Stimulated activated CD4-positive, alpha-beta T cell treated with anti-CD3 and anti-CD28 coated beads, TNF-alpha, amount 100 ng/mL, for 48 hours (primary cell): ENCODE data around the gene EPHB2.

Experiments
- DNase-seq, 3 donors: peaks; one replicate each; pipeline ENCODE4 v3.0.0-alpha.2; 2020; ENCODE audit warnings: low read depth in 3 of 3

Gene EPHB2

DNA sequence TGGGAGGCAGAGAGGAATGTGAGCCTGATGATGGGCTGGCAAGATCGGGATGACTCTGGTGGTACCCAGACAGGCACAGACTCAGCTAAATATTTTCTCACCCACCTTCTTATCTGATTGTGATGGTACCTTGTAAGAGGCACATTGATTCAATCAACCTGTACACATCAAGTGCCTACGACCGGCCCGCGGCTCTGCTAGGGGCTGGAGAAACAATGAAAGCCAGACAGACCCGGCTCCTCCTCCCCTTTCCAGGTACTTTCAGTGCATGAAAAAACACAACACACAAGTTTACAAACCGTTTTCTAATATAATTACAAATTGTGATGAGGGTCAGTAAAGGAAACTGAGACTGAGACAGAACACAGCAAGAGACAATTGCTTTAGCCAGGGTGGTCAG, 147.0 kb downstream of the EPHB2 start:
- no peak for DNase-seq

DNA sequence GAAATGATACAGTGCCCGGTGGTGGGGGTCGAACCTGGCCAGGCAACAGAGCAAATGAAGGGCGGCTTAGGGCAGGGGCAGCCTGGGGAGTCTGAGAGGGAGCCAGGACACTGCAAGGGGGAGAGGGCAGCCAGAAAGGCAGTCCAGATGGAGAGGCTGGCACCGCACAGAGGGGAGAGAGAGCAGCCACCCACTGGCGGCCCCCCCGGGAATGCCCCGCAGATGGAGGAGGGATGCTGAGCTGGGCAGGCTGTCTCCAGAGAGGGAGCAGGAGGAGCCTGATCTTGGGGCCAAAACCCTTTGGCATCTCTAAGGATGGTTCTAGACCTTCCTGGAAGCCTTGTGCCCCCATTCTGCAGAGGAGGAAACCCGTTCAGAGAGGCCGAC, 149.8 kb downstream of the EPHB2 start:
- DNase-seq = no peak

DNA sequence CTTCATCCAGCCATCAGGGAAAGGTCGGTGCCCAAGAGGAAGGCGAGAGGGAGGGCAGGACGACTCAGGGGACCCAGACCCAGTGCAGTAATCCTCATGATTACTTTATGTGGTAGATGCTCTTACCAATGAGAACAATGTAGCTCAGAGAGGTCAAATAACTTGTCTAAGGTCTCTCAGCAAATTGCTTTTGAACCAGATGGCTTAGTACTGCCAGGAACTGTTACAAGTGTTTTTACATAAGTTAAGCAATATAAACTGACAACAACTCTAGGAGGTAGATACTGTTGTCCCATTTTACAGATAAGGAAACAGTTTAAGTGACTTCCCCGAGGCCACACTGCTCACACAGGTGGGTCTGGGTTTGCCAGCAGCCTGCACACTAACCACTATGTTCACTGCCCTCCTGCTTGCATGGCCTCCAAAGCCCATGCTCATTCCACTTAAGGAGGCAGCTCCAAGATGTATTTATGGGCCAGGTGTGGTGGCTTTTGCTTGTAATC, 150.3 kb downstream of the EPHB2 start:
- DNase-seq = no peak

DNA sequence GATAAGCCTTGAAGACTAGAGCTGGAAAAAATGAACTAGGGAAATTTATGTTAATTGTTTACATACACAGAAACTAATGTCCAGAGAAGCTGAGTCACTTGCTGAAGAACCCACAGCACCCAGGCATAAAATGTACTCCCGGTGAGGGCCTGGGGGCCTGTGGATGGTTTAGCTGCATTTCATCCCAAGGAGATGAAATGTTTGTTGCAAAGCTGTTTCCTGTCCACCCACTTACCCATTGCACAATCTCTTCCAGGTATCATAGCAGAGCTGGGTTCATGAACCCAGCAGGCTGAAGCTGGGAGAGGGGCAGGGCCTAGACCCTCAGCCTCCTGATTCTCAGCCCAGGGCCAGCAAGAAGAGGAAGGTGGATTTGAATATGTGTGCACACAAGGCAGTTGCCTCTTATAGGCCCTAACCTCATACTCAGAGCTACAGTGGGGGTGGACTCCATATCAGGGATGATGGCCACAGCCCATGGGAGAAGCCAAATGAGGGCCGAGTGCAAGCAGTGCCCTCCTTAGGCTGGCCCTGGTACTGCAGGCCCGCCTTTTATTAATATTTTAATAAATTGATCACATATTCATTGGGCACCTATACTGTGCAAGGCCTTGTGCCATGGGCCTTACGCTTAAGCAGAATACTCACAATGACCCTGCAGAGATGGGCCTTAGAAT, 151.3 kb downstream of the EPHB2 start:
- no peak for DNase-seq

DNA sequence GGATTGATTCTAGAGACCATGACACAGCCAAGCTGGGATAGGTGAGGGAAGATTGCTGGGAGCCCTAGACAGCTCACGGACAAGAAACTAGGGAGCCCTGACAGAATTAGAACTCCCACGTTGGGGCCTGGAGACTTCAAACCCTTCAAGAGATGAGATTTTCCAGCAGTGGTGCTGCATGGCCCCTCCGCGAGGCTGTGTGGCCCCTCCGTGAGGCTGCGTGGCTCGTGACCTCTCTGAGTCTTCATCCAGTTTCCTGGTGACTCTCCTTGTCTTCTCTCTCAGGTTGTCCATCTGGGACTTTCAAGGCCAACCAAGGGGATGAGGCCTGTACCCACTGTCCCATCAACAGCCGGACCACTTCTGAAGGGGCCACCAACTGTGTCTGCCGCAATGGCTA, 152.1 kb downstream of the EPHB2 start:
- no peak for DNase-seq

DNA sequence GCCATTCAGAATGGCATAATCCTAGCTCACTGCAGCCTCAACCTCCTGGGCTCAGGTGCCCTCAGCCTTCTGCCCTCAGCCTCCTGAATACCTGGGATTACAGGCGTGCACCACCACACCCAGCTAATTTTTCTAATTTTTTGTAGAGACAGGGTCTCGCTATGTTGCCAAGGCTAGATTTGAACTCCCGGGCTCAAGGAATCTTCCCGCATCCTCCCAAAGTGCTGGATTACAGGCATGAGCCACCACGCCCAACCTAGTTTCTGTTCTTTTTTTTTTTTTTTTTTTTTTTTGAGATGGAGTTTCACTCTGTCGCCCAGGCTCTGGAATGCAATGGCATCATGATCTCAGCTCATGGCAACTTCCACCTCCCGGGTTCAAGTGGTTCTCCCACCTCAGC, 153.1 kb downstream of the EPHB2 start:
- no peak for DNase-seq

DNA sequence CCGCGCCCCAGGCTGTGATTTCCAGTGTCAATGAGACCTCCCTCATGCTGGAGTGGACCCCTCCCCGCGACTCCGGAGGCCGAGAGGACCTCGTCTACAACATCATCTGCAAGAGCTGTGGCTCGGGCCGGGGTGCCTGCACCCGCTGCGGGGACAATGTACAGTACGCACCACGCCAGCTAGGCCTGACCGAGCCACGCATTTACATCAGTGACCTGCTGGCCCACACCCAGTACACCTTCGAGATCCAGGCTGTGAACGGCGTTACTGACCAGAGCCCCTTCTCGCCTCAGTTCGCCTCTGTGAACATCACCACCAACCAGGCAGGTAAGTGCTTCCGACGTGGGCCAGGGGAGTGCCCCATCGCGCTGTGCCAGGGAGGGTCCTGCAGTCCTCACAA, 154.2 kb downstream of the EPHB2 start:
- DNase-seq = no peak

DNA sequence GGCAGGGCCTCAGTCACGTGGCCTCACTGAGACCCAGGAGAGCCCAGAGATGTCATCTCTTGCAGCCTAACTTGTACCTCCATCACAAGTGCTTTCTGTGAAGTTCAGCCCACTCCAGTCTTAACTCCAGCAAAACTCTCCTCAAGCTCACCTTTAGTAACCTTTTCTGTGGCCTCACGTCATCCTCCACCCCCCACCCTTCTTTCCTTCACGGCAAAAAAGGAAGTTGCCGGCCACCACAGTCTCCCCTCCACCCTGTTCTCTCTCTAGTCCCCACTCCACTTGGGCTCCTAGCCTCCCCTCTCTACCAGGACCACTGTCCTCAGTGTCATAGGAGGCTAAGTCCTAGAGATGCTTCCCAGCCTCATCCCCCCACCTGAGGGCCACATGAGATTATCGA, 155.1 kb downstream of the EPHB2 start:
- DNase-seq = no peak

DNA sequence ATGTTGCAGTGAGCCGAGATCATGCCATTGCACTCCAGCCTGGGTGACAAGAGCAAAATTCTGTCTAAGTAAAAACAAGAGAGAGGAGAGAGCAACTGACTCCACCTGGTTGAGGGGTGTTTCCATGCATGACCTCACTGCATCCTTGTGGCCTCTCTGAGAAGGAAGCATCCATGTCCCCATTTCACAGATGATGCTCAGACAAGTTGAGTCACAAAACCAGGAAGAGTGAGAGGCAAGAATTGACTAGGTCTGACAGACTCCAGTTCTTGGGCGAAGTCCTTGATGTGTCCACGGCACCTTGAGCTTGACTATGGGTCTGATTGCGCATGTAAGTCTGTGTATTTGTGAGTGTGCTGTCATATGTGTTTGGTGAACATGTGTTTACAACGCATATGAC, 156.2 kb downstream of the EPHB2 start:
- no peak for DNase-seq

DNA sequence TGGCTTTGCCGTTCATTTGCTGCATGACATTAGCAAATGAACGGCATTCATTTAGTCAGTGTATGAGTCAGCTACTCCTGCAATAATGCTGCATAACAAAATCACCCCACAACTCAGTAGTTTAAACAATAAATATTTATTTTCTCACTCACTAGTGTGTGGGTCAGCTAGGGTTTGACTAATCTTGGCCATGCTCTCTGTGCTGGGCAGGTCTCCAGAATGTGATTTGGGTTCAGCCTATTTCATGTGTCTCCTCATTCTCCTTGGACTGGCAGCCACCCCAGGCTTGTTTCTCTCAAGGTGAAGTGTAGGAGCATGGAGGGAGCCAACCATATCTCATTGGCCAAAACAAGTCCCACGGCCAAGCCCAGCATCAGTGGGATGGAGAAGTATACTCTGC, 157.7 kb downstream of the EPHB2 start:
- no peak for DNase-seq

DNA sequence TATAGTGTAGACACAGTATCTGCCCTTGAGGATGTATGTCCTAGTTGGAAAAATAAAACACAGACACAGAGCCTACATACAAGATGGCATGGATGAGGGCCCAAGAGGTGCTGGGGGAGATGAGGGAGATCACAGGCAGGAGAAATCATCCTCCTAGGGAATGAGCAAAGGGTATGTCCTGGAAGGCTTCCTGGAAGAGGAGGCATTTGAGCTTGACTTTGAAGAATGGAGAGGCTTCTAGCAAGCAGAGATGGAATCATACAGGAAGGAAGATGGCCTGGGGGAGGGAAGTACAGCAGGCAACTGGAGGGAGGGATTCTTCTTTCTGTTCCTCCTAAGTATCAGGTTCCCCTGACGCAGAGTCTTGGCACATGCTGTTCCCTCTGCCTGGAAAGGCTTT, 158.7 kb downstream of the EPHB2 start:
- no peak for DNase-seq

DNA sequence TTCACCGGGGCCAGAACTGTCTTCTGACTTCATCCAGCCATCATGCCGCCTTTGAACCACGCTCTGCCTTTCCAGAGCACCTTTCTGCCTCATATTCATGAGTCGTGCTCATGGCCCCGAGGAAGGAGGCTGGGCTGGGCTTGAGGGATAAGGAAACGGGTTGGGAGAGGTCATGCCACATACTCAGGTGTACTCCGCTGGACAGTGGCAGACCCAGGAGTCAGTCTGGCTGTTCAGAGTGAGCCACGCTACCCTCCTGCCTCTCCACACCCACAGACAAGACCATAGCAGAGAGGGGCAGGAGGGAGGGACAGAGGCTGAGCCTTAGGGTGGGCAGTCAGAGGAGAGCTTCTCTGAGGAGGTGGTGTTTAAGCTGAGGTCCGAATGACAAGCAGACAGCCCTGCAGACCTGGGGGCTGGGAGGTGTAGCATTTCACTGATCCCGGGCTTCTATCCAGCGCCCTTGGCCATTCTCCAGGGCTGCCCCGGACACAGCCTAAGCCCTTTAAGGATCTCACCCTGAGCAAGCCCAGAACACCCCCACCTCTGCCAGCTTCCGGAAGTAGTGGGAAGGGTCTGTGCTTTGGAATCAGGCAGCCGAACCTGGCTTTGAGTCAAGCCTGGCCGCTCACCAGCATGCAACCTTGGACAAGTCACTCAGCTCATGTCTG, 159.7 kb downstream of the EPHB2 start:
- DNase-seq = no peak

DNA sequence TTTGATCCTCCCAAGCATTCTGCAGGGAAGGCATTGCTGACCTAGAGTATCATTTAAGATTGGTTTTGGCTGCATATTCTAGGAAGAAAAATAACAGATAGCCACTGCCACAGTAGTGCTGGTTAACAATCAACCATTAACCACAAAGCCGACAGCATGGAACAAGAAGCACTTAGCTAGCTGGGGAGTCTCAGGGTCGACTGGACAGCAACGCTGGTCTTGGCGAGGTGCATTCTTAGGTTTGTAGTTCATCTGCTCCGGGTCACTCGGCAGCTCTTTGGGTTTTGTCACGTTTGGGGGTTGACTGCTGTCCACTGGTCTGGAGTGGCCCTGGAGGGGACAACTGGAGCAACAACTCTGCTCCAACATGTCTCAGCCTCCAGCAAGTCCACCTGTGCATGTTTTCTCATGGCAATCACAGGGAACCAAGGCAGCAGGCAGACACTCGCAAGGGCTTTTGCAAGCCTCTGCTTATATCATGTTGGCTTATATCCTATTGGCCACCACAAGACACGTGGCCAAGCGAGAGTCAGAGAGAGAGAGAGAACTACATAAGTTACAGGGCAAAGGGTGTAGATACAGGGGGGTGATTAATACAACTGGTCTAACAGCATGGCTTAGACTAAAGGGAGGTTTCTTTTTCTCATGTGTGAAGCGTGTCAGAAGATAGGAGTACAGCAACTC, 162.5 kb downstream of the EPHB2 start:
- DNase-seq = no peak

DNA sequence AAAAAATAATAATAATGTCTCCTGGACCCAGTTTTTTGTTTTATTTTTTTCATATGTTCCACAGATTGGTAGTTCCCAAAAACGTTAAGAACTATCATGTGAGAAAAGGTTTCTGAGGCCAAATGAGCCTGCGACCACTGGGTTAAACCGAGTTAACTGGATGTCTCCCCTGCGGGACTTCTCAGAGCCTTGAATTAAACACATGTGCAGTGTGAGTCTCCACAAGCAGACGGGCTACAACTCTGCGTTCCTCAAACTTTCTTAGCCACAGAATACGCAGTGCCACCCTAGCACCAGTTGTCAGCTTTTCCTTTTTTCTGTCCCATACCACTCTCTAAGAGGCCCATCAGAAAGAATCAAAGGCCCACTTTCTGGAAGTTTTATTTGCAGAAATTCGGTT, 164.1 kb downstream of the EPHB2 start:
- no peak for DNase-seq

DNA sequence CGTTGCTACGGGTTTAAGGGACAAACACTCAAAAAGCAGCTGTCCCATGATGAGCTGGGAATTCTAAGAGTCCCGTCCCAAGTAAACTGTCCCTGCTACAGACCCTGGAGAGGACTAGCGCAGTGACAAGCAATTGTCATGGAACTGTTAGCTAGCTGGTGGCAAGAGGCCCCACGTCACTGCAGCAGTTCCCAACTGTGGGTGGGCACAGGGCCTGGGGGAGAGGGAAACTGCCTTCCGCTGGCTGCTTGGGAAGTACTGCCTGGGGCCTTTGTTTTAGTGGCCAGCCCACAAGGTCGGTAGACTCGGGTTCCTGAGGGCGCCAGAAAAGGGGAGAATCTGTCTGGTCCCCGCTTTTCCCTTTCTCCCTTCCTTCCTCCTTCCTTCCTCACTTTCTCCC, 164.6 kb downstream of the EPHB2 start:
- DNase-seq = no peak

DNA sequence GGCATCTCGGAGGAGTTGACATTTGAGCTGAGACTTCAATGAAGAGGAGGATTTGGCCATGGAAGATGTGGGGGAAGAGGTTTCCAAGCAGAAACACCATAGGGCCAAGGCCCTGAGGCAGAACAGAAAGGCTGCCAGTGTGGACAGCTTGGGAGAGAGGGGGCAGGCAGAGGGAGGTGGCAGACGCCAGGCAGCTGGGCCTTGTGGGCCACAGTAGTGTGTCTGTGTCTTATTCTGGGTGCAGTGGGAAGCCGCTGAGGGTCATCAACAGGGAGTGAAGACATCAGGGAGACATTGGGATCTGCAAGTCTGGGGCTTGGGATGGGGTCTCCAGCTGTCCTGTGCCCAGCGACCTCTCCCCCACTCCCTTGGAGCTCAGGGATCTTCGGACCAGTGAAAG, 165.2 kb downstream of the EPHB2 start:
- DNase-seq = no peak

DNA sequence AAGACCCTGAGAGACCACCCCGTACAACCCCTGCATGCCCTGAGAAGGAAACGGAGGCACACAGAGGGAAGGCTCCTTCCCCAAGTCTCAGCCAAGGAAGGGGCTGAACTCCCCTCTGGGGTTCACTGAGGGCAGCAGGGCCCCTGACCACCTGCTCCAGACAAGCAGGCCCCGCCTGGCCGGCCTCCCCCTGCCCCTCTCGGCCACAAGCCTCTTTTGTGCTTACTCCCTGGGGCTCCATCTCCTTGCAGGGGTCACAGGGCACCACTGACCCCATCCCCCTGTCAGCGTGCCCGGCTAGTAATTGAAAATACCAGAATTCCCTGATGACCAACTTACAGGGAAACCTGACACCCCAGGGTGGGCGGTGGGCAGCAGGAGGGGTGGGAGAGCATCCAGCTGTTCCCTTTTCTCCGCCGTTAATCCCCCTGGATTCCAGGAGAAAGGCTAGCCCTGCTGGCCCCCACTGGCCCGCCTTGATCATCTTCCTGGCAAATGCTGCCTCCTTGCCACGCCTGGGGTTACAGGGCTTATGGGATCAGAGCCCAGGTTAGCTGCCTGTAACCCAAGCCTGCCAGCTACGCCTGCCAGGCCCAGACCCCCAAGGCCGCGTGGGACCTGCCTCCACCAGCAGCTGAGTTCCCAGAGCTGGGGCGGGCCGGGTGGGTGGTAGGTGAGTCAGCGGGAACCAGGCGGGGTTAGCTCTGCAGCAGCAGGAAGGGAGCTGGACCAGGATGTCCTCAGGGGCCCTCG, 165.9 kb downstream of the EPHB2 start:
- no peak for DNase-seq

DNA sequence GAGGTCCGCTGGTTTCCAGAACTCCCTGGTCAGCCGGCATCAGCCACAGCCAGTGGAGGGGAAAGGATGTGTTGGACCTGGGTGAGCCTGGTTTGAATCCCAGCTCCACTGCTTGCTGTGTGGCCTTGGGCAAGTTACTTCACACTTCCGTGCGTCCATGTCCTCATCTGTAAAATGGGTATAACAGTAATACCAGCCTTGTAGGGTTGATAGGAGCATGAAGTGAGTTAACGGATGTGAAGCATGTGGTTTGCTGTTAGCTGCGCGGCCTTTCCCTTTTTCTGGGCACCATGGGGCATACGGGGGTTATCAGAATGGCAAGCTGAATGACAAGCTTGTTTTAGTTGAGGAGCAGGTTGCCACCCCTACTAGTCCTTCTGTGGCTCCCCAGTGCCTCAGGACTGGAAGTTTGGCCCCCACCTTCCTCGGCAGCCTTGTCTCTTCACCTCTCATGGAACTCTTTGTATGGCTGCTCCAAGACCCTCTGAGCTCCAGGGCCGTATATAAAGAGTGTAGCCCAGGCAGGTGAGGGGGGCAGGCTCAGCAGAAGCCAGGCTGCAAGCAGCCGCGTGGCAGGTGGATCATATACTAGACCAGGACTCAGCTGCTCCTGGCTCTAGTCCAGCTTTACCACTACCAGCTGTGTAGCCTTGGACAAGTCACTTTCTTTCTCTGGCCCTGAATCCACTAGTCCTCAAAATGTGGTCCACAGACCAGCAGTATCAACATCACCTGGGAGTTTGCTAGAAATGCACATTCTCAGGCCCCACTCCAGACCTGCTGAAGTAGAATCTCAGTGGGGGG, 166.7 kb downstream of the EPHB2 start:
- no peak for DNase-seq

DNA sequence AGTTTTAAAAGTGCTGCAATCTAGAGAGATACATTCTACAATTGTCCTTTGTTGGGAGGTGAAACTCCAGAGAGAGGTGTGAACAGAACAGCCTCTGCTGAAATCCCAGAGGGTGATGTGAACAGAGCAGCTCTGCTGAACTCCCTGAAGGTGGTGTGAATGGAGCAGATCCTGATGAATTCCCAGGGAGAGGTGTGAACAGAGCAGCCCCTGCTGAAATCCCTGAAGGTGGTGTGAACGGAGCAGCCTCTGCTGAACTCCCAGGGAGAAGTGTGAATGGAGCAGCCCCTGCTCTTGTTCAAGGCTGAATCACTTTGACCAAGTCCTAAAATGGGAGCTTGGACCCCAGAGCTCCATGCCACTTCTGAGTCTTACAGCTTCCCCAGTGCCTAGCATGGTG, 167.3 kb downstream of the EPHB2 start:
- DNase-seq = no peak

DNA sequence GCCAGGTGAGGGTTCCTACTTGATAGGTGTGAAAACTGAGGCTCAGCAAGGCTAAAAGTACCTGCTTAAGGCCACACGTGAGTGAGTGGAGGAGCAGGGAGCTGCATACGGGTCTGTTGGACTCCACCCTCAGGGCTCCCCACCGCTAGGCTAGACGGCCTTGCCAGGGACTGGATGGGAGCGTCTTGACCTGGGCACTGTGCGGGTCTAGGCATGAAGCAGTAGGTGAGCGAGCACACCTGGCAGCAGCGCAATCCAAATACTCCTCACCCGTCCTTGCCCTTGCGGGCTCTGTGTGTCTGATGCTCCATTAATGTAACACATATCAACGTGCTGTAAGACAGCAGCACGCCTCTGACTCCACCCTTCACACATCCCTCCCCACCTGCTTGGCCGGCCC, 168.0 kb downstream of the EPHB2 start:
- no peak for DNase-seq

DNA sequence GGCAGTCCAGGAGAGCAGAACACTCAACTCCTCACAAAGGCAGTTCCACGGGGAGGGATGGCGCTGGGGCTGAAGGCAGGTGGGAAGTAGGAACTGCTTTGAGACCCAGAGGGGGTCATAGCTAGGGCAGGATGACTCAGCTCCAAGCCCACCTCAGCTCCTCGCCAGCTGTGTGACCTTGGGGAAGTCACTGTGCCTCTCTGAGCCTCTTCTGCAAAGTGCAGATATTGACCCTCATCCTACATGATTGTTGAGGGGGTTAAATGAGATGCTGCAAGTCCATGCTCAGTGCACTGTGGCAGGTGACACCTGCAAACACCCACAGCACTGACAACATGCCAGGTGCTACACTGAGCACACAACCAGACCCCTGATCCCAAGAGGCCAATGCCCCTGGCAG, 168.8 kb downstream of the EPHB2 start:
- no peak for DNase-seq

DNA sequence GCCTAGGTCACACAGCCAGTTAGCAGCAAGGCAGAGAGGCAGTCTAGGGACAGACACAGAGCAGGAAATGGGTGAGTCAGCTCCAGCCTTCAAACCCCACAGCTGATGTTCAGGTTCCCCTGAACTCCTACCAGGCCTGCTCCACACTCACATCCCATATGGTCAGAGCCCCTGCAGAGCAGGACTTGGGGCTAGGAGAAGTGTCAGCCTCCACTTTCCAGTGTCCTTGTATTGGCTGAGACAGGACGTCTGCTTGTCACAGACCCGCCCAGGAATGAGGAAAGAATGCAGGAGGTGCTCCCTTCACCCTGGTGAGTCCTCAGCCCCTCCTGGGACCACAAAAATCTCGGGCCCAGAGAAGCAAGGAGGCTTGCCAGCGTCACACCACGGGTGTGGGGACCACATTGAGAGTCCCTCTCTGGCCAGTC, 169.5 kb downstream of the EPHB2 start:
- DNase-seq = no peak
